Measurements from ENCODE around the gene RAB3D.

DNA sequence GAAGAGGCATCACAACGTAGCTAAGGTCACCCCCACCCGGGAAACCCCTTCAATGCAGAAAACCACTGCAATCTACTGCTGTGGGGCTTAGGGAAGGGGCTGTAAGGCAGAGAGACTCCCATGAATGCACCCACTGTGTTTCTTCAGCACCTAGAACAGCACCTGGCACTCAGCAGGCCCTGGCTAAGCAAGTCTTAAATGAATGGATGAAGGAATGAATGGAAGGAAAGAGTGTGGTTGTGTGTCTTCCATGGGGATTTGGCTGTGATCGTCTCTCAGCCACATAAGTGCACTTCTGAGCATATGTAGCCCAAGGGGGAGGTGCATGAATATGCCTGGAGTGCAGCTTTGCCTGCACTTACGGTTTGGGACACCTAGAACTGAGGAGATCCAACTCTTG is 9.7 kb upstream of the RAB3D start:
- no peak for TF ChIP-seq NFYB (IDR thresholded peaks at IDR 0.05; ENCODE audit: insufficient read depth, low read depth, low read length)
- TF ChIP-seq GABPA (IDR thresholded peaks at IDR 0.05; ENCODE audit: low read depth): no peak
- TF ChIP-seq RAD21 (IDR thresholded peaks at IDR 0.05; ENCODE audit: insufficient read depth, low read depth, low read length): no peak

All from GM12878 (cell line).